BLaER1 treated with 17β-estradiol and CSF1 and Interleukin-3, amounts not matched to agents 10 nM and 100 nM (cell line): ENCODE measurements around the gene ABCC9.
"Not testable (repeated sequence)": the region's sequence is repeated elsewhere in the genome, so short reads cannot be mapped to it uniquely, and the experiment has no call there.

ENCODE experiments used
- H3K27ac ChIP-seq, 11 experiments: shearing (Covaris generic); formaldehyde crosslinking; 2 replicates each; pipeline ENCODE4 v1.8.1; 2022
- H3K27me3 ChIP-seq, 11 experiments: shearing (Covaris generic); formaldehyde crosslinking; 2 replicates each; pipeline ENCODE4 v1.8.1; 2022
- H3K36me3 ChIP-seq, 11 experiments: shearing (Covaris generic); formaldehyde crosslinking; 2 replicates each; pipeline ENCODE4 v1.8.1; 2022
- H3K4me1 ChIP-seq, 10 experiments: shearing (Covaris generic); formaldehyde crosslinking; 2 replicates each; pipeline ENCODE4 v1.8.1; 2022
- H3K4me2 ChIP-seq, 11 experiments: shearing (Covaris generic); formaldehyde crosslinking; 2 replicates each; pipeline ENCODE4 v1.8.1; 2022
- H3K4me3 ChIP-seq, 10 experiments: shearing (Covaris generic); formaldehyde crosslinking; 2 replicates each; pipeline ENCODE4 v1.8.1; 2022
- H3K9ac ChIP-seq, 11 experiments: shearing (Covaris generic); formaldehyde crosslinking; 2 replicates each; pipeline ENCODE4 v1.8.1; 2022
- H3K9me3 ChIP-seq, 11 experiments: shearing (Covaris generic); formaldehyde crosslinking; replicated peaks in 1 of 11; 2 replicates each; pipeline ENCODE4 v1.8.1; 2022
- H4K20me1 ChIP-seq, 11 experiments: shearing (Covaris generic); formaldehyde crosslinking; 2 replicates each; pipeline ENCODE4 v1.8.1; 2022
- Cebpa-rat ChIP-seq, 11 experiments: shearing (Covaris generic); IDR thresholded peaks; 2 replicates each; pipeline ENCODE4 v1.8.1; 2022

The ABCC9 gene

GRCh38 chr12:21912318-21912717 is 28.9 kb downstream of the ABCC9 start:
- Histone ChIP-seq H4K20me1 (no peaks in the 10 kb centered on the region), H3K9me3 (no peaks in the 10 kb centered on the region), H3K4me3 (no peak overlapping the region), H3K27me3 (no peaks in the 10 kb centered on the region), H3K4me1 (0 out of 20 replicates have a peak, but pooled peaks cover 0 to 4% (median 0%) of the 10 kb centered on the region in 10 experiments), H3K4me2 (no peak overlapping the region), H3K27ac (no peak overlapping the region), H3K9ac (no peak overlapping the region), H3K36me3 (no peaks in the 10 kb centered on the region)
- TF ChIP-seq Cebpa-rat (IDR thresholded peaks at IDR 0.05) = no peak

- Histone ChIP-seq H3K9me3 (no peaks in the 10 kb centered on the region), H3K4me2 (no peak overlapping the region), H3K36me3 (no peaks in the 10 kb centered on the region), H3K9ac (no peak overlapping the region), H3K27me3 (no peaks in the 10 kb centered on the region), H3K4me1 (0 out of 20 replicates have a peak, but pooled peaks cover 0 to 4% (median 0%) of the 10 kb centered on the region in 10 experiments), H3K27ac (no peak overlapping the region), H4K20me1 (no peaks in the 10 kb centered on the region), H3K4me3 (no peak overlapping the region)
- no peak for TF ChIP-seq Cebpa-rat (IDR thresholded peaks at IDR 0.05)
Measured at GRCh38 chr12:21911832-21912231, 29.4 kb downstream of the ABCC9 start.

GRCh38 chr12:21910657-21911056 is 30.6 kb downstream of the ABCC9 start:
- Histone ChIP-seq H3K27ac (no peak overlapping the region), H3K9ac (no peak overlapping the region), H3K9me3 (no peaks in the 10 kb centered on the region), H3K4me2 (no peak overlapping the region), H3K27me3 (no peaks in the 10 kb centered on the region), H3K4me3 (no peak overlapping the region), H3K4me1 (0 out of 20 replicates have a peak, but pooled peaks cover 0 to 4% (median 0%) of the 10 kb centered on the region in 10 experiments), H3K36me3 (no peaks in the 10 kb centered on the region), H4K20me1 (no peaks in the 10 kb centered on the region)
- no peak for TF ChIP-seq Cebpa-rat (IDR thresholded peaks at IDR 0.05)

- H4K20me1 ChIP-seq = no peaks in the 10 kb centered on the region
- no peak overlapping the region for H3K9ac ChIP-seq
- H3K4me1 ChIP-seq = no peaks in the 10 kb centered on the region
- H3K27me3 ChIP-seq = no peaks in the 10 kb centered on the region
- no peaks in the 10 kb centered on the region for H3K9me3 ChIP-seq
- no peak overlapping the region for H3K4me2 ChIP-seq
- H3K4me3 ChIP-seq = no peak overlapping the region
- no peaks in the 10 kb centered on the region for H3K36me3 ChIP-seq
- no peak overlapping the region for H3K27ac ChIP-seq
- TF ChIP-seq Cebpa-rat (IDR thresholded peaks at IDR 0.05) = no peak
Measured at GRCh38 chr12:21907948-21908837, 33.0 kb downstream of the ABCC9 start.

GRCh38 chr12:21906919-21907493 is 34.2 kb downstream of the ABCC9 start:
- H3K27me3 ChIP-seq = no peaks in the 10 kb centered on the region
- no peaks in the 10 kb centered on the region for H3K4me1 ChIP-seq
- no peak overlapping the region for H3K9ac ChIP-seq
- H3K36me3 ChIP-seq = no peaks in the 10 kb centered on the region
- no peak overlapping the region for H3K4me2 ChIP-seq
- no peak overlapping the region for H3K4me3 ChIP-seq
- H4K20me1 ChIP-seq = no peaks in the 10 kb centered on the region
- no peak overlapping the region for H3K27ac ChIP-seq
- H3K9me3 ChIP-seq = no peaks in the 10 kb centered on the region
- TF ChIP-seq Cebpa-rat (IDR thresholded peaks at IDR 0.05) = no peak

- H3K4me3 ChIP-seq = not testable (repeated sequence)
Measured at GRCh38 chr12:21899532-21899931, 41.7 kb downstream of the ABCC9 start.

GRCh38 chr12:21895651-21896050 is 45.6 kb downstream of the ABCC9 start:
- no peaks in the 10 kb centered on the region; a peak in 2 of 22 replicates for H3K9me3 ChIP-seq
- no peaks in the 10 kb centered on the region for H4K20me1 ChIP-seq
- H3K4me2 ChIP-seq = no peak overlapping the region
- H3K4me3 ChIP-seq = no peak overlapping the region
- H3K36me3 ChIP-seq = no peaks in the 10 kb centered on the region
- no peak overlapping the region for H3K27ac ChIP-seq
- H3K4me1 ChIP-seq = no peaks in the 10 kb centered on the region
- no peak for TF ChIP-seq Cebpa-rat (IDR thresholded peaks at IDR 0.05)
- H3K27me3 ChIP-seq = no peaks in the 10 kb centered on the region
- no peak overlapping the region for H3K9ac ChIP-seq

More at GRCh38 chr12:21899532-21899931, 41.7 kb downstream of the ABCC9 start:
- not testable (repeated sequence) for H3K27me3 ChIP-seq, H3K9ac ChIP-seq, H4K20me1 ChIP-seq, H3K27ac ChIP-seq, H3K36me3 ChIP-seq, H3K4me1 ChIP-seq, H3K4me2 ChIP-seq, H3K9me3 ChIP-seq

- H3K27ac ChIP-seq = no peak overlapping the region
- no peaks in the 10 kb centered on the region for H4K20me1 ChIP-seq
- H3K4me1 ChIP-seq = no peaks in the 10 kb centered on the region
- no peaks in the 10 kb centered on the region; a peak in 2 of 22 replicates for H3K9me3 ChIP-seq
- TF ChIP-seq Cebpa-rat (IDR thresholded peaks at IDR 0.05) = no peak
- H3K4me3 ChIP-seq = no peak overlapping the region
- no peak overlapping the region for H3K4me2 ChIP-seq
- H3K27me3 ChIP-seq = no peaks in the 10 kb centered on the region
- H3K36me3 ChIP-seq = no peaks in the 10 kb centered on the region
- no peak overlapping the region for H3K9ac ChIP-seq
Measured at GRCh38 chr12:21894792-21895595, 46.2 kb downstream of the ABCC9 start.

- Histone ChIP-seq H3K4me1 (no peaks in the 10 kb centered on the region), H3K9me3 (no peaks in the 10 kb centered on the region; a peak in 1 of 22 replicates), H3K27me3 (no peaks in the 10 kb centered on the region), H3K9ac (no peak overlapping the region), H3K4me3 (no peak overlapping the region), H3K36me3 (no peaks in the 10 kb centered on the region), H3K4me2 (no peak overlapping the region), H3K27ac (no peak overlapping the region), H4K20me1 (no peaks in the 10 kb centered on the region)
- no peak for TF ChIP-seq Cebpa-rat (IDR thresholded peaks at IDR 0.05)
Measured at GRCh38 chr12:21893924-21894323, 47.3 kb downstream of the ABCC9 start.
